Left renal pelvis (tissue), 4 donors: ENCODE results near the gene ERN1. TPM values are rescaled to one million over a fixed set of nuclear protein-coding genes. Genes with fewer than 3 reads are reported as not detected.

Source experiments
- DNase-seq, 4 donors: peaks; one replicate each; pipeline ENCODE4 v3.0.0-alpha.2; 2013; ENCODE audit warnings: low read depth in 4 of 4, low spot score in 3 of 4
- polyA plus RNA-seq, 4 donors: library from polyadenylated mRNA; unstranded; fragments of 120-200 nt; gene quantifications; one replicate each; pipeline ENCODE4 v1.2.1, GENCODE V29; 2013; ENCODE audit not compliant: insufficient read length in 4 of 4

The ERN1 gene
- polyA plus RNA-seq, 4 donors = 8.0 to 9.5 (median 9.0) TPM

DNA sequence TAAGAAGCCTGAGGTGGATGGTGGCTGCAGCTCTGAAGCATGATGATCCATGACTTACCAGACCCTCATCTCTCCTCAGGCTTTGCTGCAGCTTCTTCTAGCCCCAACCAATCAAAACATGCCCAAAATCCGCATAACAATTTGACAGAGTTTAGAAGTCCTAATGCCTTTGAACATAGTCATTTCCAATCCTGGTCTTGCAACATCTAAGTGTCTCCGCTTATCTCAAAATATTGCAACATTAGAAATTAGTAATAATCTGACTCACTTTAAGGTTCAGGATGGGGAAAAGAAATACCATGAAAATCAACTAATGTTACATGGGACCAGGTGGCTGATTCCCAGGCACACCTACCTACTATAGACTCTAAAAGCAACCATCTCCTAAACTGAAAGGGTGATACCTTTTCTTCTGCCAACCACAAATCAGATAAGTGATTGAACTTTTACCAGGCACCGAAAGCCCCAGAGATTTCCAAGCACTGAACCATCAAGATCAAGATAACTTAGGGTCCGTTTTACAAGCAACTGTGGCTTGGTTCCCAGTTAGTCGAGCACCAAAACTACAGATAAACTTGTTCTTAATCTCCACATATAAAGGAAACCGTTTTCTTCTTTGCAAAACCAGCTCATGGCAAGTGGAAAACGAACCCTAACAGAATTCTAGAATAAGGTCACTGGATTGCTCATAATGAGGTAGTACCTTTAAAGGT lies 14.0 kb downstream of the ERN1 start:
- DNase-seq = no peak

DNA sequence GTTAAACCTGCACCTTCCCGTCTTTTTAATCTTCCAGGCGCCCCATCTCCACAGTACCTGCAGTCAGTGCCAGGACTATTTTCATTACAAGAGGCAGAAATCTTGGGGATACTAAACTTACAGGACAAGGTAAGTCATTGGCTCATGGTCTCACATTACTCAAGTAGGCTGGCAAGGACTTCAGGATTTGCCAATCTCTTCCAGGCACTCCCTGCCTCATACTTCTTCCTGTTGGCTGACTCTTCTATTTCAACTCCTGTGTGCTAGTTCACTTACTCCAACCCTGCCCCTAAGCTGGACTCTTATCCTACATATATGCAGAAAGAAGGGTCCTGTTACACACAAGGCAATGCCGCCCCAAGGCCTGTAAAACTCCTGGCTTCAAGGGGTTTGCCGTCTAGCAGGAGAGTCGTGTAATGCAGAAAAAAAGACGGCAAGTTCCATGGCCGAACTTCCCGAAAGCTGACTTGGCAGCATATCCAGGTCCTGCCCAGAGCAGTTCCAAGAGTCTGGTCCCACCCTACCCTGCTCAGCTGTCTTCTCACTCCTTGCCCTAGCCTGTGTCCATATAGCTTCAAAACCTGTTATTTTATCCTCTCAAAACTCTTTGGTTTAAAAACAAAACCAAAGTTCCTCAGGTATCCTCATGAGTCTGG lies 14.8 kb downstream of the ERN1 start:
- no peak for DNase-seq

DNA sequence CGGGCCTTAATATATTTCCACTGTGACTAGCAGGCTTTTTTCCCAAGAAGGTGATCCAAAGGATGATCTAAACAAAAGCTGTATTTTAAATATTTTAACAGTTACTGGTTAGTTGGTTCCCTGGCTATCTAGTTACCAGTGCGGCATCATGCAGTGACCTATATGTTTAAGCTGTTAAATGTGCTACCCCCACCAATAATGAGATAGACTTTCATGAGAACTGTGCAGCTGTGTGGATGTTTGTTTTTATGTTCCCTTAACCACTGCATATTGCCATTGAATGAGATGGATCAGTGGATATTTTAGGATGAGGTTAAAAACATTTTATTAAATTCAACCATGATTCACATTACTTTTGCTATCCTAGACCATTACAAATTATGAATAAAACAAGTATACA lies 16.9 kb downstream of the ERN1 start:
- DNase-seq = no peak

DNA sequence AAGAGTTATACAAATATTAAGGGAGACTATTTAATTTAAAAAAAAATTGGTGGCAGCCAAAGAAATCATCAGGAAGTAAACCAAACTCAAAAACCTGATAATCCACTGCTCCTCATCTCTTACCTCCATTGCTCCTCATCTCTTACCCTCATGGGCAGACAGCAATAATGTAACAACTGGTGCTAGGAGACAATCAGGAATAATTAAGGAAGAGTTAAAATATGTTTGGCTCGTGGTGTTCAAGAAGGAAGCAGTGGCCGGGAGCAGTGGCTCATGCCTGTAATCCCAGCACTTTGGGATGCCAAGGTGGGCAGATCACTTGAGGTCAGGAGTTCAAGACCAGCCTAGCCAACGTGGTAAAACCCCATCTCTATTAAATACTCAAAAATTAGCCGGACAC lies 18.1 kb downstream of the ERN1 start:
- no peak for DNase-seq

DNA sequence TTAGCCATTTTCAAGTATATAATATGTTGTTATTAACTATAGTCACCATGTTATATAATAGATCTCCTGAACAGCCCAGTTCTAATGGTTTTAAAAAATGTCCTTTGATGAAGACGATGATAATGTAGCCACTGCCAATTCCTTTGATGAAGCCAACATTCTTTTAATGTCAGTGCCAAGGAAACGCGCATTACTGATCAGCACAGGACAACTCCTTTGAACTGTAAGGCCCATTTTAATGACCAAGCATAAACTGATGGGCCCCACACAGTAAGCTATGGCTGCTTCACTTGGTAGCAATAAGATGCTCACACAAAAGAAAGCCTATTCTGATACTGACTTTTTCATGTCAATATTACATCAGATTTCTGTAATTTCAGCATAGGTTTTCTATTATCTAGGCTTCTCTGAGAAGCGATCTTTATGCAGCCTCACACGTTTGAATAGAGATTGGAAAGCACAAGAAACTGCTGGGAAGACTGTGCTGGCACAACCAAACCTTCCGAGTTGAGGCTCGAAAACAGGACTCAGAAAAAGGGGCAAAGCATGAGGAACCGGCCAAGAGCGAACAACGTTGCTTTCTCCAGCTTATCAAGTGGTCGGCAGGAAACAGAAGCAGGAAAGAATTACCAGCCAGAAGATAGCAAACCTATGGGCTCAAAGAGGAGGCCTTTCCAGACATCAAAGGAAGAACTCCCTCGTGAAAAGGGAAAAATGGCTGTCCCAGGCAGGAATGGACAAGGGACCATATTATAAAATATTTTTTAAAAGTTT lies 19.4 kb downstream of the ERN1 start:
- no peak for DNase-seq

DNA sequence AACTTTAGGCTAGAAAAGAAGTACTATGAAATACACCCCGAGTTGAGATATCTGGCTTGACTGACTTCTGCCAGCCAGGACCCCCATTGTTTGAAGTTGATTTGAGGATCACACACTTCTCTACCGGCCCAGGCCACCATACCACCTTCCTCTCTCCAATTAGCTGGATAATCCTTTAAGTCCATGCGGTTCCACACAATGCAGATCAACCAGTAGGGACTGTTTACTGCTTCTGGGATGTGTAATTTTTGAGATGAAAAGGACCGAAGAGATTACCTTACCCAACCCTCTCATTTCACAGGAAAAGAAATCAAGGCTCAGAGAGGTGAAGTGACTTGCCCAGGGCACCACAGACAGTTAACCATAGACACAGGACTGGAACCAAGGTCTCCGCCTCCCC lies 20.5 kb downstream of the ERN1 start:
- DNase-seq = no peak

DNA sequence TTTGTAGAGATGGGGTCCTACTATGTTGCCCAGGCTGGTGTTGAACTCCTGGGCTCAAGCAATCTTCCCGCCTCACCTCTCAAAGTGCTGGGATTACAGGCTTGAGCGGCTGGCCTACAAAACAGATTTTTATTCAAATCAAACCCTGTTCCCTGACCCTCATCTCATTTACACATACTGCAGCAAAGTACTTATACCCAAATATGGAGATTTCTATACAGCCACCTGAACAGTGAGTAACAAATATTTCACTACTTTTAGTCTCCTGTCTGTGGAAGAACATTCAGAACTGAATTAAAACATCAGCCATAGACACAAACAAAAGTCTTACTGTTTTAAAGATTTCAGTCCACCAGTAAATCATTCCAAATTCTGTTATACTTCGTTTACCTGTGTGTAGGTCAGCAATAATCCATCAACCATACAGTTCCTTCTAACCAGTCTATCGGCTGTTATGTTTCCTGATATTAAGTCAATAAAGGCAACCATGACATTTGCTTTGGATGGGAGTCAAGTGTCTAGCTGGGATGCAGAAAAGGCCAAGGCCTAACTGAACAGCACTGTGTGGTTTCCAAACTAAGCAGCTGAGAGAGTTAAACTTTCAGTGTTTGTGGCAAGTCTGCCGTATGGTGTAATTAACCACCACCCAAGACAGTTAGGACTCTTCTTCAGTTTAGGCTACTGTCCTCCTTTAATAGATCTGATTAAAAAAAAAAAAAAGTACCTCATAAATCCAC lies 22.3 kb downstream of the ERN1 start:
- DNase-seq = no peak

DNA sequence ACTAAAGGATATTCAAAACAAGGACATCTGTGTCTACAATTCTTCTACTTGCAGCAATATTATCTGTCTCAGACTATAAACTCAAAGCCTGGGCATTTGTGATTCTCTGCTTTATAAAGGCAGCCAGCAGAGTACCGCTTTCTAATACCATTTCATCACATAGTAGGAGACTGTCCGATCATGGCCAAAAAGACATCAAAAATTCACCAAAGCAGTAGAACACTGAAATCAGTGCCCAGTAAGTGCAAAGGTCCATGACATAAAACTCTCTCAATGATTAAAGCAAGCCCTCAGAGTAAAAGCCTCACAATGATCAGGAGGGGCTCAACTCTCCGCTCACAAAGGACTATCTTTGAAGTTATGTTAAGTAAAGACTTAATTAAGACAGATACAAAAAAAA lies 23.0 kb downstream of the ERN1 start:
- no peak for DNase-seq

DNA sequence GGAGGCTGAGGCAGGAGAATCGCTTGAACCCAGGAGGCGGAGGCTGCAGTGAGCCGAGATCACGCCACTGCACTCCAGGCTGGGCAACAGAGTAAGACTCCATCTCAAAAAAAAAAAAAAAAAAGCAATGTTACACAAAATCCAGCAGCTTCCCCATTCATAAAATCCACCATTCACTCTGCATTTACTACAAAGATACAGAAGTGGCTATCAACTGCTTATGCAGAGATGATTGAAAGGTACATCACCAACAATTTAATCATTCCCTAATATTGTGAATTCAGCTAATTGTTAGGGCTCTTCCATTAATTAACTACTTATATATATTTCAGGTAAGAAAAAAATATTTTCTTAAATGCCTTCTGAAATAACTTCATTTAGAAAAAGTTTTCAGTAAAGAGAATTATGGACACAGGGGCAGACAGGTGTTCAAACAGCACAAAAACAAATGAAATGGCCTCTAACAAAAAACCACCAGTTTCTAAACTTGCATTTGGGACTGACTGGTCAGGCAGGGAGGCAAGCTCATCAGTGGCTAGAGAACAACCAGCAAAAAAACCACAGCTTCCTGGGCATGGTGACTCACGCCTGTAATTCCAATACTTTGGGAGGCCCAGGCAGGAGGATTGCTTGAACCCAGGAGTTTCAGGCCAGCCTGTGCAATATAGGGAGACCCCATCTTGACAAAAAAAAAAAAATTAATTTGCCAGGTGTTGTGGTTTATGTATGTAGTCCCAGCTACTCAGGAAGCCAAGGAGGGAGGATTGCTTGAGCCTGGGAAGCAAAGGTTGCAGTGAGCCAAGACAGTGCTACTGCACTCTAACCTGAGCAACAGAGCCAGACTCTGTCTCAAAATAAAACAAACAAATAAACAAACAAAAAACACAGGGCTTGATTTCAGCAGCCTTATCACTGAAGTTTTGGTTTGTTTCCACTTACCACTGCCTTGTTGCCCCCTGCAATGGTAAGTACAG lies 26.3 kb downstream of the ERN1 start:
- no peak for DNase-seq

DNA sequence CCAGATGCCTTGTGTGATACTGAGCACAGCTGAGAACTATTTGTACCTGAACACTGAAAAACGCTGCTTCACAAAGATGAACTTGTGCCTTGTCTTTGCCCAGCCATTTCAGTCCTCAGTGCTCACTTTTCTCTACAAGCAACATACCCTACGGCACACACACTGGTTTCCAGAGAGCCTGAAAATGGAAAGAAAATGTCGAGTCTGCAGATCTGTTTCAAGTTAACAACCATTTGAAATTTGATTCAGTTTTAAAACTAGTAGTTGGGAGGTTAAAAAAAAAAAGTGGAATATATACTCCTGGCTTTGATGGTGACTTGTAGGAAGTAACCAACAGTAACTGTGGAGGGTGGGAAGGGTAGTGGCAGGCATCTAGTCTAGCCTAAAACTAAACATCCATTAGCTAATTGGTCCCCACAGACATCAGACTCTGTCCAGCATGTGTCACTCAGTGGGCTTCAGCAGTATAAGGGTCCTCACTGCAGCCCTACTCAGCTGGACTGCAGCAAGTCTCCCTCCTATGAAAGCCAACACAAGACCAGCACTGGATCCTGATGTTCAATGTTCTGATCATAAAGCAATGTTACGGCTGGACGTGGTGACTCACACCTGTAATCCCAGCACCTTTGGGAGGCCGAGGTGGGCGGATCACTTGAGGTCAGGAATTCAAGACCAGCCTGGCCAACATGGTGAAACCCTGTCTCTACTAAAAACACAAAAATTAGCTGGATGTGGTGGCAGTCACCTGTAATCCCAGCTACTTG lies 27.1 kb downstream of the ERN1 start:
- DNase-seq = no peak

DNA sequence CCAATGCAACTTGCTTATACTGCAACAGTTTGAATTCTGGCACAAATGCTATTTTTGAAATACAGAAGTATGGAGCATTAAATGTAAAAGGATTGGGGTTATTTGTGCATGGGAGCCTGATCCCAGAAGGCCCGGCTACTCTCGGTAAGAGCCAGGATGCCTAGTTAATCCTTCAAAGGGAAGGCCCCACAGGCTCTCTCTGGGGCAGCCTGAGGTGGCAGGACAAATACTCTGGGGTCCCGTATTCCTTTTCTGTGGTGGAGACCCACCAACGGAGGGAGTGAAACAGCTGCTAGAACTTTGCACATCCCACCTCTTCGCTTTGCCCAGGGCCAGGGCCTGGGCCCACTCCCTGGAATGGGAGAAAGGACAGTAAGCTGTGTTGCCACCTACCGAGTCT lies 30.4 kb downstream of the ERN1 start:
- DNase-seq = no peak

DNA sequence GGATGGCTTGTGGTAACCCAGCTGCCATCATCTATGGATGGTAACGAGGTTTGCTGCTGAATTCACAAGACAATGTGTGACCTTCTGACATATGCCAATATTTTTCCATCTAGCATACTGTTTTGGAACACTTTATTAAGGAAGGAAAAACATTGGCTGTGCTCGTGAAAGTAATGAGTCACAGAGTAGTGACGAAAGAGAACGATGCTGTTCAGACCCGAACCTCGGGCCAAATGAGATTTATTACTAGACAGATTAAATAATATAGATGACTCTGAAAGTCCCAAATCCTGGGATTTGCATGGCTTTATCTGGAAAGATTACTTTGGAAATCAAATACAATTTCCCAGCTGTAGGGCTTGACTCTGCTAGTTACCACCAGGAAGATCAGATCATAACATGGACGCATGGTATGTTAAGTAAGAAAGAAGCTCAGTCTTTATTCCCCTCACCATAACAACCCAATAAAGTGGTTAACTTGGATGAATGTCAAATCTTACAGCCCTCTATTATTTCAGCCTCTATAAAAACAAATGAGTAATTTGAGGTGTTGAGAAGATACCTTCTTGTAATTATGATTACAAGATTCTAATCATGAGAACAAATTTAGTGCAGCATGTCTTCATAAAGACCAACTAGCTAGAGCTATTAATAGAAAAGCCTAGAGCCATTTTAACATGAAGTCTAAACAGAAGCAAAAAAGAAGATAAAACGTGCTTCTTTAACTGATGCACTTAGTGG lies 32.6 kb downstream of the ERN1 start:
- DNase-seq = no peak

DNA sequence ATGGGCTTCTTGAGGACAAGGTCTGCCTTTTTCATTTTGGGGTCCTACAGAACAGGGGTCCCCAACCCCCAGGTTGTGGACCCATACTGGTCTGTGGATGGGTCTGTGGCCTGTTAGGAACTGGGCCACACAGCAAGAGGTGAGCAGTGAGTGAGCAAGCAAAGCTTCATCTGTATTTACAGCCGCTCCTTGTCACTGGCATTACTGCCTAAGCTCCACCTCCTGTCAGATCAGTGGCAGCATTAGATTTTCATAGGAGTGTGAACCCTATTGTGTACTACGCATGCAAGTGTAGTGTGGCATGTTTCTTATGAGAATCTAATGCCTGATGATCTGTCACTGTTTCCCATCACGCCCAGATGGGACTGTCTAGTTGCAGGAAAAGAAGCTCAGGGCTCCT lies 33.9 kb downstream of the ERN1 start:
- DNase-seq = no peak

DNA sequence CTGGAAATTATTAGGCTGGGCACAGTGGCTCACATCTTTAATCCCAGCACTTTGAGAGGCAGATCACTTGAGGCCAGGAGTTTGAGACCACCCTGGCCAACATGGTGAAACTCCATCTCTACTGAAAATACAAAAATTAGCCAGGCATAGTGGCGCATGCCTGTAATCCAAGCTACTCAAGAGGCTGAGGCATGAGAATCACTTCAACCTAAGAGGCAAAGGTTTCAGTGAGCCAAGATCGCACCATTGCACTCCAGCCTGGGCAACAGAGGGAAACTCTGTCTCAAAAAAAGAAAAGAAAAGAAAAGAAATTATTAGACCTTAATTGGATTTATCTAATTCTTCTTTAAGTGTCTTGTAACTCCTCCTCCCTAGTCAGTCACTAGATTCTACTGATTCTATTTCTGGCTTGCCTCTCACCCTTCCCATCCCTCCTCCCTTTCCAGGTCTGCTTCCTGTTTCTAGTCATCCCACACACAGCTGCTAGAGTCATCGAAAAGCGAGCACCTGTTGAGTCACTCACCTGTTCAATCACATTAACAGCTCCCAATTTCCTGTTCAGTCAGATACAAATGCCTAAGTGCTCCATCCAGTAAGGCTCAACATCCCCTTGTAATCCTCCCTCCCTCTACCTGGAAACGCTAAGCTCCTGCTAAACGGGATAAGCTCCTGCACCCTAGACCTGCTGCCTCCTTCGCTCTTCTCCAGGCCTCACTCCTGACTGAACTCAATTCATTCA lies 34.6 kb downstream of the ERN1 start:
- DNase-seq = no peak

DNA sequence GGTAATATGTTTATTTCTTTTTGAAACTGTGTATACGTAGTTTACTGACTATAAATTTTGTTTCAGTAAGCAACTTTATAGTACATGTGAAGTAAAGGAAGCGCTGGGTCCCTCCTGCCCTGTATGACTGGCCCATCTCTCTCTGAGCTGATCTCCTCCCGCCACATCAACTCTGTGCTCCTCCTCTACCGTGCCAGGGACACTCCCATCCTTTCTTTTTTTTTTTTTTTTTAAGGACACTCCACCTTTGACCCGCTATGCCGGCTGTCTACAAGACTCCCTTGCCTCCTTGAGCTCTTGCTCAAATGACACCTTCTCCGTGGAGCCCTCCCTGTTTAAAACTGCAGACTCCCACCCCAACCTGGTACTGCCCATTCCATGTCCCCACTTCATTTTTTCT lies 35.5 kb downstream of the ERN1 start:
- DNase-seq = no peak

DNA sequence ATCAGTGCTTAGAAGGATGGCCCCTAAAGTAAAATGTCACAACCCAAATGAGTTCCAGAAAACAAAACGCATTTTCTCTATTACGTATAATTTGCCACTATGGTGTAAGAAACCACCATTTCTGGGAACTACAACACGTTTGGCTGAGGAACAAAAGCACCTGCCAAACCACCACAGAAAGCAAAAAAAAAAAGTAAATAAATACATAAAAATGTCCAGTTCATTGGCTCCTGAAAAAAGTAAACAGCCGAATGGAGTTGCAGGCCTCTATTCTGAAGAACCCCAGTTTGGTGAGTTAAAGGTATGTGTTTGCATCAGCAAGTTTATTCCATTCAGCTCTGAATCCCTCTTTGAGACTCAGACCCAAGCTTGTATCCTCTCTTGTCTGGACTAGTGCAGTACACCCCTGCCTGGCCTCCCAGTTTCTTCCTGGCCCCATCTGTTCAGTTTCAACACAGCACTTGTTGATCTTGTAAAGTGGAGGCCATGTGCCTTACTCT lies 36.9 kb downstream of the ERN1 start:
- DNase-seq = no peak

DNA sequence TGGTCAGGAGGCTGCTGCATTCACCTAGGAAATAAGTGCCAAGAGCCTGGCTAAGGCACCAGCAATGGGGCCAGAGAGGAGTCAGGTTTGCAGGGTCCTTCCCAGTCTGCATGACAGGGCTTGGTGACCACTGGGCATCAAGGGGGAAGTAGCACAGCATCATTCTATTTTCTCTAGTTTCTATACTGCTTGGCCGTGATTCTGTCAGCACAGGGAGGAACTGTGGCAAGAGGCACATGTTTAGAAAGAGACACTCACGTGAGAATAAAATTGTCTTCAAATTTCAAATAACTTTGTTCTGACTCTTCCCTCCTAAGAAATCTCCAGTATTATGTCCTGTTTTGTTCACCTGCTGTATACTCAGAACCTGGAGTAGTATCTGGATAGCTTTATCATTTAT lies 37.8 kb downstream of the ERN1 start:
- DNase-seq = no peak

DNA sequence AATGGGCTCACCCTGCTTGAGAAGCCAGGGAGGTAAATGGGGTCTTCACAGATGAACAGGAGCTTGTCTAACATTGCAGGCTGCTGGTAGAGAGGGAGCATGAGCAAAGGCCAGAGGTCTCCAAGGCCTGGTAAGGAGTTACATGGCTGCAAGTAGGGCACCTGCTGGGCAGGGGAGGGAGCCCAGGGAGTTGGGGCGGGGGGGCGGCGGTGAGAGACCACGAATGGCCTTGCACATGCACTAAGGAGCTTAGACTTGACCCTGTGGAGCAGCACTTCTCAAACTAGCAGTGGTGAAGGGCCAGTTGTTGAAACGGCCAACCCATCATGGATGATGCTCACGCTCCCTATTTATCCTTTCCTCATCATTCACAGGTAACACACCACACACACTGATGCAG lies 38.4 kb downstream of the ERN1 start:
- no peak for DNase-seq
